T-helper 2 cell (primary cell): ENCODE data around the gene BCAT1.
"Not testable (repeated sequence)": the region's sequence is repeated elsewhere in the genome, so short reads cannot be mapped to it uniquely, and the experiment has no call there.

ENCODE experiments used
- DNase-seq, 5 experiments: peaks; one replicate each; pipeline versions ENCODE4 v3.0.0 to v3.0.0-alpha.2; 2012 to 2022

Gene BCAT1

GRCh38 chr12:24852420-24852819 is 96.5 kb downstream of the BCAT1 start:
- no peak for DNase-seq

GRCh38 chr12:24851883-24852282 is 97.0 kb downstream of the BCAT1 start:
- not testable (repeated sequence) for DNase-seq

- DNase-seq: no peak
Measured at GRCh38 chr12:24851341-24851740, 97.6 kb downstream of the BCAT1 start.

- DNase-seq: no peak
Measured at GRCh38 chr12:24850496-24850895, 98.4 kb downstream of the BCAT1 start.

GRCh38 chr12:24848941-24849477 is 99.9 kb downstream of the BCAT1 start:
- no peak for DNase-seq

- no peak for DNase-seq
Measured at GRCh38 chr12:24846689-24847088, 102.2 kb downstream of the BCAT1 start.

- no peak for DNase-seq
Measured at GRCh38 chr12:24845615-24846014, 103.3 kb downstream of the BCAT1 start.

- peak in 1 of 5 experiments; percentile 12 for DNase-seq
Measured at GRCh38 chr12:24840046-24840800, 108.7 kb downstream of the BCAT1 start.

- peak in 2 of 5 experiments; percentile 62 to 97 for DNase-seq
Measured at GRCh38 chr12:24839268-24839791, 109.6 kb downstream of the BCAT1 start.

- DNase-seq: peak in 1 of 5 experiments; percentile 84
Measured at GRCh38 chr12:24838531-24838950, 110.4 kb downstream of the BCAT1 start.

- no peak for DNase-seq
Measured at GRCh38 chr12:24835377-24835776, 113.5 kb downstream of the BCAT1 start.

- DNase-seq: no peak
Measured at GRCh38 chr12:24833513-24833912, 115.4 kb downstream of the BCAT1 start.

GRCh38 chr12:24823808-24824515 is 124.9 kb downstream of the BCAT1 start:
- no peak for DNase-seq

GRCh38 chr12:24822121-24822899 is 126.6 kb downstream of the BCAT1 start:
- peak in 1 of 5 experiments; percentile 29 for DNase-seq

- DNase-seq: peak in 1 of 5 experiments; percentile 22
Measured at GRCh38 chr12:24821691-24822090, 127.2 kb downstream of the BCAT1 start.

- DNase-seq: no peak
Measured at GRCh38 chr12:24820872-24821271, 128.0 kb downstream of the BCAT1 start.

GRCh38 chr12:24818351-24818750 is 130.6 kb downstream of the BCAT1 start:
- DNase-seq: no peak

GRCh38 chr12:24815114-24815423 is 133.8 kb downstream of the BCAT1 start:
- DNase-seq: no peak

- DNase-seq: peak in 1 of 5 experiments; percentile 33
Measured at GRCh38 chr12:24814379-24815113, 134.4 kb downstream of the BCAT1 start.

- DNase-seq: no peak
Measured at GRCh38 chr12:24810378-24810777, 138.5 kb downstream of the BCAT1 start.

GRCh38 chr12:24809306-24809705 is 139.6 kb downstream of the BCAT1 start:
- not testable (repeated sequence) for DNase-seq

- DNase-seq: no peak
Measured at GRCh38 chr12:24808651-24809050, 140.2 kb downstream of the BCAT1 start.
